ENCODE data around the gene C1GALT1C1L.

DNA sequence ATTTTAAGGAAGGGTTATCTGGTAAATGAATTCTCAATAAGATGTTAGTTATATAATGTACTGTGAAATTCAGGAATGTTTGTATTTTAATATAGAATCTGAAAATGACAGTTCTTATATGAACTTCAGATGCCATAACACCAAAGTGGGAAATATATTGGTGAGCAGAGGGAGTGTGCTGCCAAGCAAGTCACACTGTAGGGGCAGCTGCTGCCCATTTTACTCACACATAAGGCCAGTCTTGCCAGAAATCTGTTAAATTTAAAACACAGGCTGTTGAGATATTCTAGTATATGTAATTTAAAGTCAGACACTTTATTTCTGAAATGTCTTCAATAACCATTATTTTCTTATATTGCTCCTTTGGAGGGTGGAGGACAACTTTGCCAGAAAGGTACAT lies 34.6 kb upstream of the C1GALT1C1L start:
- TF ChIP-seq, protein P1, sequence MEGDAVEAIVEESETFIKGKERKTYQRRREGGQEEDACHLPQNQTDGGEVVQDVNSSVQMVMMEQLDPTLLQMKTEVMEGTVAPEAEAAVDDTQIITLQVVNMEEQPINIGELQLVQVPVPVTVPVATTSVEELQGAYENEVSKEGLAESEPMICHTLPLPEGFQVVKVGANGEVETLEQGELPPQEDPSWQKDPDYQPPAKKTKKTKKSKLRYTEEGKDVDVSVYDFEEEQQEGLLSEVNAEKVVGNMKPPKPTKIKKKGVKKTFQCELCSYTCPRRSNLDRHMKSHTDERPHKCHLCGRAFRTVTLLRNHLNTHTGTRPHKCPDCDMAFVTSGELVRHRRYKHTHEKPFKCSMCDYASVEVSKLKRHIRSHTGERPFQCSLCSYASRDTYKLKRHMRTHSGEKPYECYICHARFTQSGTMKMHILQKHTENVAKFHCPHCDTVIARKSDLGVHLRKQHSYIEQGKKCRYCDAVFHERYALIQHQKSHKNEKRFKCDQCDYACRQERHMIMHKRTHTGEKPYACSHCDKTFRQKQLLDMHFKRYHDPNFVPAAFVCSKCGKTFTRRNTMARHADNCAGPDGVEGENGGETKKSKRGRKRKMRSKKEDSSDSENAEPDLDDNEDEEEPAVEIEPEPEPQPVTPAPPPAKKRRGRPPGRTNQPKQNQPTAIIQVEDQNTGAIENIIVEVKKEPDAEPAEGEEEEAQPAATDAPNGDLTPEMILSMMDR (IDR thresholded peaks at IDR 0.05): no peak
- no peak for TF ChIP-seq ZFX (IDR thresholded peaks at IDR 0.05; ENCODE audit: borderline replicate concordance)

Measured in 22Rv1 (cell line).